Peyer's patch (tissue), 4 donors: Measurements from ENCODE around the gene ZNF618. TPM values are rescaled to one million over a fixed set of nuclear protein-coding genes. Genes with fewer than 3 reads are reported as not detected.
A peak's percentile ranks its signal among the peaks of the same experiment; 100 is the strongest.

Experiments
- DNase-seq, 3 donors: peaks; one replicate each; pipeline ENCODE4 v3.0.0-alpha.2; 2017 to 2019
- H3K27ac ChIP-seq, 4 donors: fragments of 200-600 bp; sonication (generic); one replicate each; pipeline ENCODE4 v1.5.1; 2016 to 2019
- H3K27me3 ChIP-seq, 2 donors: fragments of 200-600 bp; sonication (generic); one replicate each; pipeline ENCODE4 v1.5.1; 2019
- H3K36me3 ChIP-seq, 3 donors: fragments of 200-600 bp; sonication (generic); one replicate each; pipeline ENCODE4 v1.5.1; 2016 to 2019
- H3K4me1 ChIP-seq, 4 donors: fragments of 200-600 bp; sonication (generic); one replicate each; pipeline ENCODE4 v1.5.1; 2016 to 2019
- H3K4me3 ChIP-seq, 4 donors: fragments of 200-600 bp; sonication (generic); 1 replicate in 3 of 4; 2 replicates in 1 of 4; pipeline ENCODE4 v1.5.1; 2016 to 2019; ENCODE audit warnings: mild to moderate bottlenecking in 1 of 4
- H3K9me3 ChIP-seq, 4 donors: fragments of 200-600 bp; sonication (generic); one replicate each; pipeline ENCODE4 v1.5.1; 2016 to 2019; ENCODE audit warnings: mild to moderate bottlenecking in 1 of 4
- POLR2A ChIP-seq, 2 donors: fragments of 450-650 bp; IDR thresholded peaks; one replicate each; pipeline ENCODE4 v1.5.1; 2017; ENCODE audit warnings: antibody characterized with exemption in 2 of 2, mild to moderate bottlenecking in 2 of 2, moderate library complexity in 2 of 2
- total RNA-seq, 4 donors: library from RNA; depleted of rRNA; stranded (reverse); fragments of >200 nt; gene quantifications; one replicate each; pipeline ENCODE4 v1.1.0, GENCODE V29; 2016
- TF ChIP-seq, protein P1 (sequence below), 6 experiments: fragments of 450-650 bp in 4 of 6; fragments of 200-600 bp in 2 of 6; sonication (generic) in 1 of 6; IDR thresholded peaks; one replicate each; pipeline ENCODE4 v1.5.1; 2017 to 2019; ENCODE audit warnings: antibody characterized with exemption in 6 of 6, mild to moderate bottlenecking in 3 of 6, moderate library complexity in 1 of 6

Gene ZNF618
- total RNA-seq, 4 donors from 2014 or later = 2.8 to 26.4 (median 4.1) TPM

GRCh38 chr9:114060070-114060469 lies 184.0 kb downstream of the ZNF618 start:
- DNase-seq = peak in 1 of 3 donors; percentile 4
- TF ChIP-seq, protein P1, sequence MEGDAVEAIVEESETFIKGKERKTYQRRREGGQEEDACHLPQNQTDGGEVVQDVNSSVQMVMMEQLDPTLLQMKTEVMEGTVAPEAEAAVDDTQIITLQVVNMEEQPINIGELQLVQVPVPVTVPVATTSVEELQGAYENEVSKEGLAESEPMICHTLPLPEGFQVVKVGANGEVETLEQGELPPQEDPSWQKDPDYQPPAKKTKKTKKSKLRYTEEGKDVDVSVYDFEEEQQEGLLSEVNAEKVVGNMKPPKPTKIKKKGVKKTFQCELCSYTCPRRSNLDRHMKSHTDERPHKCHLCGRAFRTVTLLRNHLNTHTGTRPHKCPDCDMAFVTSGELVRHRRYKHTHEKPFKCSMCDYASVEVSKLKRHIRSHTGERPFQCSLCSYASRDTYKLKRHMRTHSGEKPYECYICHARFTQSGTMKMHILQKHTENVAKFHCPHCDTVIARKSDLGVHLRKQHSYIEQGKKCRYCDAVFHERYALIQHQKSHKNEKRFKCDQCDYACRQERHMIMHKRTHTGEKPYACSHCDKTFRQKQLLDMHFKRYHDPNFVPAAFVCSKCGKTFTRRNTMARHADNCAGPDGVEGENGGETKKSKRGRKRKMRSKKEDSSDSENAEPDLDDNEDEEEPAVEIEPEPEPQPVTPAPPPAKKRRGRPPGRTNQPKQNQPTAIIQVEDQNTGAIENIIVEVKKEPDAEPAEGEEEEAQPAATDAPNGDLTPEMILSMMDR (IDR thresholded peaks at IDR 0.05) = no peak
- TF ChIP-seq POLR2A (IDR thresholded peaks at IDR 0.05) = no peak
- H3K4me3 ChIP-seq = no peak overlapping the region
- no peaks in the 10 kb centered on the region for H3K4me1 ChIP-seq
- H3K9me3 ChIP-seq = no peaks in the 10 kb centered on the region
- no peaks in the 10 kb centered on the region for H3K36me3 ChIP-seq
- H3K27ac ChIP-seq = no peak overlapping the region
- H3K27me3 ChIP-seq = no peaks in the 10 kb centered on the region

GRCh38 chr9:114060711-114061110 lies 184.6 kb downstream of the ZNF618 start:
- TF ChIP-seq, protein P1 (IDR thresholded peaks at IDR 0.05) = no peak
- TF ChIP-seq POLR2A (IDR thresholded peaks at IDR 0.05) = no peak
- DNase-seq = no peak
- Histone ChIP-seq H3K27me3 (no peaks in the 10 kb centered on the region), H3K4me3 (no peak overlapping the region), H3K9me3 (no peaks in the 10 kb centered on the region), H3K27ac (no peak overlapping the region), H3K36me3 (no peaks in the 10 kb centered on the region), H3K4me1 (no peaks in the 10 kb centered on the region)

GRCh38 chr9:114061292-114061691 lies 185.2 kb downstream of the ZNF618 start:
- peak in 1 of 3 donors; percentile 9 for DNase-seq
- H3K27me3 ChIP-seq = no peaks in the 10 kb centered on the region
- H3K4me3 ChIP-seq = no peak overlapping the region
- TF ChIP-seq POLR2A (IDR thresholded peaks at IDR 0.05) = no peak
- TF ChIP-seq, protein P1 (IDR thresholded peaks at IDR 0.05) = no peak
- H3K4me1 ChIP-seq = no peaks in the 10 kb centered on the region
- no peak overlapping the region for H3K27ac ChIP-seq
- no peaks in the 10 kb centered on the region for H3K9me3 ChIP-seq
- H3K36me3 ChIP-seq = no peaks in the 10 kb centered on the region

DNA sequence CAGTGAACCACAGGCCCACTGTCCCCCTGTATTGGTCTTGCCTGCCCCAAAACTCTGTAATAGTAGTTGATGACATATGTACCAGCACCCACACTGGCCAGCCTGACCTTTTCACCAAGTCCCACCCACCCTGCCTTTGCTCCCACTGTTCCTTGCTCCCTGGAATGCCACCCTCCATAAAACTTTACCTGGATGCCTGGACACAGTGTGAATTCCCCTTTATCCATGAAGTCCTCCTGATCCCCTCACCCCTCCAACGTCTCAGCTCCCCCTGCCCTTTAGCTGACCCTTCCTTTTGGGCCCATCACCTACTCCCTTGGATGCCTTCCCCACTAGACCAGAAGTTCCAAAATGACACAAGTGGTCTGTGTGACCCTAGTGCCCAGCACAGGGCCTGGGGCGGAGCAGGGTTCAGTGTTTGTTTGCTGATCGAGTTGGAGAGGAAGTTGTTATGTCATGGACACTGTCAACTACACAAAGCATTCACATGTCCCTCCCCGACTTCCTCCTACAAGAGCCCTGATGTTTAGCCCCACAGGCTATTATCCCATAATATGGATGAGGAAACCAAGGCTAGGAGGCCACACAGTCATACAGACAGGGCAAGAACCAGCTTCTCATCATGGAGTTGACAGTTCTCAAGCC lies 185.8 kb downstream of the ZNF618 start:
- TF ChIP-seq, protein P1 (IDR thresholded peaks at IDR 0.05) = no peak
- no peaks in the 10 kb centered on the region for H3K36me3 ChIP-seq
- H3K9me3 ChIP-seq = no peaks in the 10 kb centered on the region
- no peaks in the 10 kb centered on the region for H3K27me3 ChIP-seq
- no peak for DNase-seq
- H3K4me1 ChIP-seq = no peaks in the 10 kb centered on the region
- H3K4me3 ChIP-seq = no peak overlapping the region
- no peak overlapping the region for H3K27ac ChIP-seq

DNA sequence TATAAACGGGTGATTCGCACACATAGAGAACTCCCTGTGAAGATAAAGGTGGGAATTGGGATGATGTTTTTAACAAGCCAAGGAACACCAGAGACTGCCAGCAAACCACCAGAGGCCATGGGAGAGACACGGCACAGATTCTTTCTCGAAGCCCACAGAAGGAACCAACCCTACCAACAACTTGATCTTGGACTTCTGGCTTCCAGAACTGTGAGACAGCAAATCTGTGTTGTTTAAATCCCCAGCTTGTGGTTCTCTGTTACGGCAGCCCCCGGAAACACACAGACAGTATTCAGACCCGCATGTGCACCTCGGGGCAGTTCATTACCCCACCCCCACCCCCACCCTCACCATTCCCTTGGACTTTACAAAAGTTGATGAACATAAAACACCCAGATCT lies 189.2 kb downstream of the ZNF618 start:
- H3K4me3 ChIP-seq = no peak overlapping the region
- no peaks in the 10 kb centered on the region for H3K36me3 ChIP-seq
- no peak for TF ChIP-seq POLR2A (IDR thresholded peaks at IDR 0.05)
- TF ChIP-seq, protein P1 (IDR thresholded peaks at IDR 0.05) = no peak
- DNase-seq = no peak
- H3K9me3 ChIP-seq = no peaks in the 10 kb centered on the region
- H3K27ac ChIP-seq = no peak overlapping the region
- H3K4me1 ChIP-seq = no peaks in the 10 kb centered on the region
- no peaks in the 10 kb centered on the region for H3K27me3 ChIP-seq
